ENCODE results near the gene HENMT1.
A peak's percentile ranks its signal among the peaks of the same experiment; 100 is the strongest.

Gene HENMT1

DNA sequence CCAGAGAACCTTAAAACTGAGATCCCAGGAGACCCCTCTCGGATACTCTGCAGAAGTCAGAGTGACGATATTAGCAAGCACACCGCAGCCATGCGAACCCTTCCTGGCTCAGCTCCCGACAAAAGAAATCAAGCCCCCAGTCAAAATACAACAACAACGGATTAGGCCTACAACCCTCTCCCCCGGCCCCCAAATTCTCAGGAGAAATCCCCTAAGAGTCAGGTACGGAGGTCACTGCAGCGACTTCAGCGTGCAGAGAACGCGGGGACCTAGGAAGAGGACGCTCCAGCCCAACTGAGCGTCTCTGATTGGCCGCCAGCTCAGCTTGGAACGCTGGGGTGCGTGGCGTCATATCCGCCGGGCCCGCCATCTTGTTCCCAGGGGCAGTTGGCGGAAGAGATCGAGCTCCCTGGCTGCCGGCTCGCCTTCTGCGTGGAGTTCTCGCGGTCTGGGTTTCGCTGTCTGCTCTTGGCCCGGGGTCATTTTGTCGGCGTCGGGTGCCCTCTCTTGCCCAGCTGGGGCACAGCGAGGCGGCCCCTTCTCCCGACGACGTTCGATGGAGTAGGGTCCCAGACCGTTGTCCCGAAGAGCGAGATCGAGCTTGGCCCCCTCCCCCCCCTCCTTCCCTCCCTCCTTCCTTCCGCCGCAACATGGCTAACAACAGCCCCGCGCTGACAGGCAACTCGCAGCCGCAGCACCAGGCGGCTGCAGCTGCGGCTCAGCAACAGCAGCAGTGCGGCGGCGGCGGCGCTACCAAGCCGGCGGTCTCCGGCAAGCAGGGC is 31.2 kb upstream of the HENMT1 start, which contains the start of gene PRPF38B (continued):
- peak; percentile 46; the same call in 1 of the 2 replicates for TF ChIP-seq ZNF391 (tag by site-specific recombination; IDR thresholded peaks at IDR 0.05; ENCODE audit: borderline replicate concordance, low read depth)
- TF ChIP-seq ZNF48 (tag by site-specific recombination; IDR thresholded peaks at IDR 0.05) = no peak
- TF ChIP-seq, protein P1, sequence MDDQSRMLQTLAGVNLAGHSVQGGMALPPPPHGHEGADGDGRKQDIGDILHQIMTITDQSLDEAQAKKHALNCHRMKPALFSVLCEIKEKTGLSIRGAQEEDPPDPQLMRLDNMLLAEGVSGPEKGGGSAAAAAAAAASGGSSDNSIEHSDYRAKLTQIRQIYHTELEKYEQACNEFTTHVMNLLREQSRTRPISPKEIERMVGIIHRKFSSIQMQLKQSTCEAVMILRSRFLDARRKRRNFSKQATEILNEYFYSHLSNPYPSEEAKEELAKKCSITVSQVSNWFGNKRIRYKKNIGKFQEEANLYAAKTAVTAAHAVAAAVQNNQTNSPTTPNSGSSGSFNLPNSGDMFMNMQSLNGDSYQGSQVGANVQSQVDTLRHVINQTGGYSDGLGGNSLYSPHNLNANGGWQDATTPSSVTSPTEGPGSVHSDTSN (CRISPR knock-in tag; IDR thresholded peaks at IDR 0.05) = peak; percentile 28; the same call in 1 of the 2 replicates
- TF ChIP-seq, protein P2, sequence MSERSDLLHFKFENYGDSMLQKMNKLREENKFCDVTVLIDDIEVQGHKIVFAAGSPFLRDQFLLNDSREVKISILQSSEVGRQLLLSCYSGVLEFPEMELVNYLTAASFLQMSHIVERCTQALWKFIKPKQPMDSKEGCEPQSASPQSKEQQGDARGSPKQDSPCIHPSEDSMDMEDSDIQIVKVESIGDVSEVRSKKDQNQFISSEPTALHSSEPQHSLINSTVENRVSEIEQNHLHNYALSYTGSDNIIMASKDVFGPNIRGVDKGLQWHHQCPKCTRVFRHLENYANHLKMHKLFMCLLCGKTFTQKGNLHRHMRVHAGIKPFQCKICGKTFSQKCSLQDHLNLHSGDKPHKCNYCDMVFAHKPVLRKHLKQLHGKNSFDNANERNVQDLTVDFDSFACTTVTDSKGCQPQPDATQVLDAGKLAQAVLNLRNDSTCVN (tag by site-specific recombination; optimal IDR thresholded peaks at IDR 0.05) = peak; percentile 56
- peak; percentile 79 for TF ChIP-seq ZNF341 (tag by site-specific recombination; IDR thresholded peaks at IDR 0.05; ENCODE audit: low read depth)
- TF ChIP-seq, protein P3, sequence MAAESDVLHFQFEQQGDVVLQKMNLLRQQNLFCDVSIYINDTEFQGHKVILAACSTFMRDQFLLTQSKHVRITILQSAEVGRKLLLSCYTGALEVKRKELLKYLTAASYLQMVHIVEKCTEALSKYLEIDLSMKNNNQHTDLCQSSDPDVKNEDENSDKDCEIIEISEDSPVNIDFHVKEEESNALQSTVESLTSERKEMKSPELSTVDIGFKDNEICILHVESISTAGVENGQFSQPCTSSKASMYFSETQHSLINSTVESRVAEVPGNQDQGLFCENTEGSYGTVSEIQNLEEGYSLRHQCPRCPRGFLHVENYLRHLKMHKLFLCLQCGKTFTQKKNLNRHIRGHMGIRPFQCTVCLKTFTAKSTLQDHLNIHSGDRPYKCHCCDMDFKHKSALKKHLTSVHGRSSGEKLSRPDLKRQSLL (tag by site-specific recombination; IDR thresholded peaks at IDR 0.05) = peak; percentile 47; the same call in 1 of the 2 replicates
- TF ChIP-seq, protein P4, sequence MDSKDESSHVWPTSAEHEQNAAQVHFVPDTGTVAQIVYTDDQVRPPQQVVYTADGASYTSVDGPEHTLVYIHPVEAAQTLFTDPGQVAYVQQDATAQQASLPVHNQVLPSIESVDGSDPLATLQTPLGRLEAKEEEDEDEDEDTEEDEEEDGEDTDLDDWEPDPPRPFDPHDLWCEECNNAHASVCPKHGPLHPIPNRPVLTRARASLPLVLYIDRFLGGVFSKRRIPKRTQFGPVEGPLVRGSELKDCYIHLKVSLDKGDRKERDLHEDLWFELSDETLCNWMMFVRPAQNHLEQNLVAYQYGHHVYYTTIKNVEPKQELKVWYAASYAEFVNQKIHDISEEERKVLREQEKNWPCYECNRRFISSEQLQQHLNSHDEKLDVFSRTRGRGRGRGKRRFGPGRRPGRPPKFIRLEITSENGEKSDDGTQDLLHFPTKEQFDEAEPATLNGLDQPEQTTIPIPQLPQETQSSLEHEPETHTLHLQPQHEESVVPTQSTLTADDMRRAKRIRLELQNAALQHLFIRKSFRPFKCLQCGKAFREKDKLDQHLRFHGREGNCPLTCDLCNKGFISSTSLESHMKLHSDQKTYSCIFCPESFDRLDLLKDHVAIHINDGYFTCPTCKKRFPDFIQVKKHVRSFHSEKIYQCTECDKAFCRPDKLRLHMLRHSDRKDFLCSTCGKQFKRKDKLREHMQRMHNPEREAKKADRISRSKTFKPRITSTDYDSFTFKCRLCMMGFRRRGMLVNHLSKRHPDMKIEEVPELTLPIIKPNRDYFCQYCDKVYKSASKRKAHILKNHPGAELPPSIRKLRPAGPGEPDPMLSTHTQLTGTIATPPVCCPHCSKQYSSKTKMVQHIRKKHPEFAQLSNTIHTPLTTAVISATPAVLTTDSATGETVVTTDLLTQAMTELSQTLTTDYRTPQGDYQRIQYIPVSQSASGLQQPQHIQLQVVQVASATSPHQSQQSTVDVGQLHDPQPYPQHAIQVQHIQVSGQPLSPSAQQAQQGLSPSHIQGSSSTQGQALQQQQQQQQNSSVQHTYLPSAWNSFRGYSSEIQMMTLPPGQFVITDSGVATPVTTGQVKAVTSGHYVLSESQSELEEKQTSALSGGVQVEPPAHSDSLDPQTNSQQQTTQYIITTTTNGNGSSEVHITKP (tag by site-specific recombination; IDR thresholded peaks at IDR 0.05) = no peak
- TF ChIP-seq ZBTB7A (tag by site-specific recombination; IDR thresholded peaks at IDR 0.05; ENCODE audit: low read depth) = no peak
- 0 out of 2 replicates have a peak, but pooled peaks have one; percentile 45 for TF ChIP-seq ZNF660 (tag by site-specific recombination; IDR thresholded peaks at IDR 0.05)
- TF ChIP-seq, protein P5, sequence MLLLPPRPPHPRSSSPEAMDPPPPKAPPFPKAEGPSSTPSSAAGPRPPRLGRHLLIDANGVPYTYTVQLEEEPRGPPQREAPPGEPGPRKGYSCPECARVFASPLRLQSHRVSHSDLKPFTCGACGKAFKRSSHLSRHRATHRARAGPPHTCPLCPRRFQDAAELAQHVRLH (tag by site-specific recombination; IDR thresholded peaks at IDR 0.05) = no peak
- no peak for TF ChIP-seq ZNF292 (tag by site-specific recombination; IDR thresholded peaks at IDR 0.05; ENCODE audit: borderline replicate concordance, low read depth)
- TF ChIP-seq ZNF76 (tag by site-specific recombination; IDR thresholded peaks at IDR 0.05; ENCODE audit: borderline replicate concordance, low read depth) = peak; percentile 90
- TF ChIP-seq GLI2 (tag by site-specific recombination; IDR thresholded peaks at IDR 0.05; ENCODE audit: borderline replicate concordance, low read depth) = no peak
- peak; percentile 69 for TF ChIP-seq GLIS2 (tag by site-specific recombination; IDR thresholded peaks at IDR 0.05)
- no peak for TF ChIP-seq ZFP3 (tag by site-specific recombination; IDR thresholded peaks at IDR 0.05; ENCODE audit: low read depth)
- TF ChIP-seq ZNF433 (tag by site-specific recombination; IDR thresholded peaks at IDR 0.05; ENCODE audit: low read depth) = no peak
- peak; percentile 89 for TF ChIP-seq ZNF629 (tag by site-specific recombination; IDR thresholded peaks at IDR 0.05)
- peak; percentile 60; the same call in 1 of the 2 replicates for TF ChIP-seq ZNF596 (tag by site-specific recombination; IDR thresholded peaks at IDR 0.05)
- no peak for TF ChIP-seq ZFHX2 (tag by site-specific recombination; conservative IDR thresholded peaks at IDR 0.05)
- TF ChIP-seq ZNF843 (tag by site-specific recombination; IDR thresholded peaks at IDR 0.05) = no peak; the same call in 1 of the 2 replicates
- no peak for TF ChIP-seq ZNF248 (tag by site-specific recombination; IDR thresholded peaks at IDR 0.05)
- TF ChIP-seq, protein P6, sequence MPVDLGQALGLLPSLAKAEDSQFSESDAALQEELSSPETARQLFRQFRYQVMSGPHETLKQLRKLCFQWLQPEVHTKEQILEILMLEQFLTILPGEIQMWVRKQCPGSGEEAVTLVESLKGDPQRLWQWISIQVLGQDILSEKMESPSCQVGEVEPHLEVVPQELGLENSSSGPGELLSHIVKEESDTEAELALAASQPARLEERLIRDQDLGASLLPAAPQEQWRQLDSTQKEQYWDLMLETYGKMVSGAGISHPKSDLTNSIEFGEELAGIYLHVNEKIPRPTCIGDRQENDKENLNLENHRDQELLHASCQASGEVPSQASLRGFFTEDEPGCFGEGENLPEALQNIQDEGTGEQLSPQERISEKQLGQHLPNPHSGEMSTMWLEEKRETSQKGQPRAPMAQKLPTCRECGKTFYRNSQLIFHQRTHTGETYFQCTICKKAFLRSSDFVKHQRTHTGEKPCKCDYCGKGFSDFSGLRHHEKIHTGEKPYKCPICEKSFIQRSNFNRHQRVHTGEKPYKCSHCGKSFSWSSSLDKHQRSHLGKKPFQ (tag by site-specific recombination; IDR thresholded peaks at IDR 0.05) = no peak
- no peak for TF ChIP-seq OSR2 (tag by site-specific recombination; IDR thresholded peaks at IDR 0.05)
- TF ChIP-seq, protein P7, sequence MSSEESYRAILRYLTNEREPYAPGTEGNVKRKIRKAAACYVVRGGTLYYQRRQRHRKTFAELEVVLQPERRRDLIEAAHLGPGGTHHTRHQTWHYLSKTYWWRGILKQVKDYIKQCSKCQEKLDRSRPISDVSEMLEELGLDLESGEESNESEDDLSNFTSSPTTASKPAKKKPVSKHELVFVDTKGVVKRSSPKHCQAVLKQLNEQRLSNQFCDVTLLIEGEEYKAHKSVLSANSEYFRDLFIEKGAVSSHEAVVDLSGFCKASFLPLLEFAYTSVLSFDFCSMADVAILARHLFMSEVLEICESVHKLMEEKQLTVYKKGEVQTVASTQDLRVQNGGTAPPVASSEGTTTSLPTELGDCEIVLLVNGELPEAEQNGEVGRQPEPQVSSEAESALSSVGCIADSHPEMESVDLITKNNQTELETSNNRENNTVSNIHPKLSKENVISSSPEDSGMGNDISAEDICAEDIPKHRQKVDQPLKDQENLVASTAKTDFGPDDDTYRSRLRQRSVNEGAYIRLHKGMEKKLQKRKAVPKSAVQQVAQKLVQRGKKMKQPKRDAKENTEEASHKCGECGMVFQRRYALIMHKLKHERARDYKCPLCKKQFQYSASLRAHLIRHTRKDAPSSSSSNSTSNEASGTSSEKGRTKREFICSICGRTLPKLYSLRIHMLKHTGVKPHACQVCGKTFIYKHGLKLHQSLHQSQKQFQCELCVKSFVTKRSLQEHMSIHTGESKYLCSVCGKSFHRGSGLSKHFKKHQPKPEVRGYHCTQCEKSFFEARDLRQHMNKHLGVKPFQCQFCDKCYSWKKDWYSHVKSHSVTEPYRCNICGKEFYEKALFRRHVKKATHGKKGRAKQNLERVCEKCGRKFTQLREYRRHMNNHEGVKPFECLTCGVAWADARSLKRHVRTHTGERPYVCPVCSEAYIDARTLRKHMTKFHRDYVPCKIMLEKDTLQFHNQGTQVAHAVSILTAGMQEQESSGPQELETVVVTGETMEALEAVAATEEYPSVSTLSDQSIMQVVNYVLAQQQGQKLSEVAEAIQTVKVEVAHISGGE (tag by site-specific recombination; conservative IDR thresholded peaks at IDR 0.05; ENCODE audit: low read depth) = peak; percentile 93
- TF ChIP-seq SP7 (tag by site-specific recombination; IDR thresholded peaks at IDR 0.05) = peak; percentile 73
- TF ChIP-seq BCL11B (tag by site-specific recombination; IDR thresholded peaks at IDR 0.05; ENCODE audit: low read depth) = peak; percentile 97

Measured in HEK293 (cell line).